Nephron (organoid): Measurements from ENCODE around the gene STK32B.

Source experiments
- H3K27ac Mint-ChIP-seq, 3 experiments: 2 replicates each; pipeline ENCODE4 v1.8.0; 2020; ENCODE audit warnings: mixed read lengths in 3 of 3, mild to moderate bottlenecking in 2 of 3, moderate library complexity in 1 of 3
- H3K27me3 Mint-ChIP-seq: 2 replicates; pipeline ENCODE4 v1.8.0; 2021; ENCODE audit warnings: low read depth, mild to moderate bottlenecking, moderate library complexity, mixed read lengths
- H3K36me3 Mint-ChIP-seq: 2 replicates; pipeline ENCODE4 v1.8.0; 2020; ENCODE audit warnings: low read depth, mixed read lengths
- H3K4me1 Mint-ChIP-seq: 2 replicates; pipeline ENCODE4 v1.8.0; 2020; ENCODE audit warnings: mixed read lengths
- H3K4me3 Mint-ChIP-seq, 3 experiments: 2 replicates each; pipeline ENCODE4 v1.8.0; 2020; ENCODE audit warnings: mild to moderate bottlenecking in 3 of 3, mixed read lengths in 3 of 3, moderate library complexity in 2 of 3
- H3K9me3 Mint-ChIP-seq: 2 replicates; pipeline ENCODE4 v1.8.0; 2020; ENCODE audit warnings: mixed read lengths
- CTCF ChIP-seq, 3 experiments: fragments of 200-600 bp; sonication (generic); IDR thresholded peaks; one replicate each; pipeline ENCODE4 v1.5.0; 2021; ENCODE audit warnings: antibody characterized with exemption in 3 of 3; ENCODE audit not compliant: unreplicated experiment in 3 of 3

Gene STK32B

GRCh38 chr4:5120468-5120867, 69.2 kb downstream of the STK32B start:
- H3K4me3 Mint-ChIP-seq: no peak overlapping the region
- H3K36me3 Mint-ChIP-seq: no peaks in the 10 kb centered on the region
- H3K27ac Mint-ChIP-seq: no peak overlapping the region
- no peak for TF ChIP-seq CTCF (IDR thresholded peaks at IDR 0.05; ENCODE audit: unreplicated experiment in 3 of 3)
- no peaks in the 10 kb centered on the region for H3K9me3 Mint-ChIP-seq
- H3K27me3 Mint-ChIP-seq: peaks cover 6% of the 10 kb centered on the region
- H3K4me1 Mint-ChIP-seq: peaks cover 21% of the 10 kb centered on the region

GRCh38 chr4:5122114-5122513, 70.8 kb downstream of the STK32B start:
- no peak overlapping the region for H3K27ac Mint-ChIP-seq
- H3K27me3 Mint-ChIP-seq: peaks cover 10% of the 10 kb centered on the region
- no peaks in the 10 kb centered on the region for H3K9me3 Mint-ChIP-seq
- H3K4me1 Mint-ChIP-seq: peaks cover 31% of the 10 kb centered on the region
- no peak overlapping the region for H3K4me3 Mint-ChIP-seq
- no peaks in the 10 kb centered on the region for H3K36me3 Mint-ChIP-seq
- no peak for TF ChIP-seq CTCF (IDR thresholded peaks at IDR 0.05; ENCODE audit: unreplicated experiment in 3 of 3)

DNA sequence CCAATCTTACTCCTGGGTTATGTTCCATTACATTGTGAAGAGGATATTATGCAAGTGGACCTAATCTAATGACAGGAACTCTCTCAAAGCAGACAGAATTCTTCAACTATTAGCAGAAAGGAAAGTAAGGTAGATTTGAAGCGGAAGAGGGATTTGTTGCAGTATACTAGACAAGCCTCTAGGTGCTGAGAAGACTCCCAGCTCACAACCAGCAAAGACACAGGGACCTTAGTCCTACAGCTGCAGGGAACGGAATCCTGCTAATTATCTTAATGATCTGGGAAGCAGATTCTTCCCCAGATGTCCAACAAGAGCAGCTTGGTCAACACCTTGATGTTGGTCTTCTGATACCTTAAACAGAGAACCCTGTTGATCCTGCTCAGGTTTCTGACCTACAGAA, 73.6 kb downstream of the STK32B start:
- no peak for TF ChIP-seq CTCF (IDR thresholded peaks at IDR 0.05; ENCODE audit: unreplicated experiment in 3 of 3)

GRCh38 chr4:5125321-5125720, 74.0 kb downstream of the STK32B start:
- H3K9me3 Mint-ChIP-seq: no peaks in the 10 kb centered on the region
- no peak overlapping the region for H3K4me3 Mint-ChIP-seq
- no peaks in the 10 kb centered on the region for H3K36me3 Mint-ChIP-seq
- no peak for TF ChIP-seq CTCF (IDR thresholded peaks at IDR 0.05; ENCODE audit: unreplicated experiment in 3 of 3)
- peaks cover 5% of the 10 kb centered on the region for H3K27me3 Mint-ChIP-seq
- peaks cover 20% of the 10 kb centered on the region for H3K4me1 Mint-ChIP-seq
- H3K27ac Mint-ChIP-seq: no peak overlapping the region

More for the DNA sequence above, 73.6 kb downstream of the STK32B start:
- peaks cover 5% of the 10 kb centered on the region for H3K27me3 Mint-ChIP-seq
- no peak overlapping the region for H3K4me3 Mint-ChIP-seq
- H3K4me1 Mint-ChIP-seq: peaks cover 20% of the 10 kb centered on the region
- H3K9me3 Mint-ChIP-seq: no peaks in the 10 kb centered on the region
- no peak overlapping the region for H3K27ac Mint-ChIP-seq
- no peaks in the 10 kb centered on the region for H3K36me3 Mint-ChIP-seq

GRCh38 chr4:5126231-5126630, 75.0 kb downstream of the STK32B start:
- Mint-ChIP-seq H3K9me3 (no peaks in the 10 kb centered on the region), H3K27ac (no peak overlapping the region), H3K4me3 (peak overlapping the region in 1 of 3 experiments; percentile 44), H3K4me1 (peaks cover 20% of the 10 kb centered on the region), H3K27me3 (peaks cover 13% of the 10 kb centered on the region), H3K36me3 (no peaks in the 10 kb centered on the region)
- no peak for TF ChIP-seq CTCF (IDR thresholded peaks at IDR 0.05; ENCODE audit: unreplicated experiment in 3 of 3)

DNA sequence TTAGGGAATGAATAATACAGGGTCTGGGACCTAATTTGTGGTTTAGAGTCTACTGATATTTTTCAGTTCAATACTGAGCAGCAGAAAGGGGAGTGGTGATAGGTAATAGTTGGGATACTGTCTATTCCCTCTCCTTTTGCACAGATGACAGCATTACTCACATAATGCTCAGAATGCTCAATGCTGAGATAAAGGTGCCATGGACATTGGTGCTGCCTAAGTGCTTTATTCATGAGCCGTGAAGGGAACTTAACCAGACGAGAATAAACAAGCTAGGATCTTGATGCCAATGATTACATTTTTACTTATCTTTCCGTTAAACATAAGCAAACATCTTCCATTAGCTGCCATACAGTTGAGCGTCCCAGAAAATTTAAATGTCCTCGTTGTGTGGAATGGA, 75.6 kb downstream of the STK32B start:
- peaks cover 17% of the 10 kb centered on the region for H3K27me3 Mint-ChIP-seq
- H3K36me3 Mint-ChIP-seq: no peaks in the 10 kb centered on the region
- H3K4me3 Mint-ChIP-seq: no peak overlapping the region
- no peak overlapping the region for H3K27ac Mint-ChIP-seq
- peaks cover 20% of the 10 kb centered on the region for H3K4me1 Mint-ChIP-seq
- no peak for TF ChIP-seq CTCF (IDR thresholded peaks at IDR 0.05; ENCODE audit: unreplicated experiment in 3 of 3)
- peaks cover 5% of the 10 kb centered on the region for H3K9me3 Mint-ChIP-seq
